ENCODE data around the gene ZDHHC14.

DNA sequence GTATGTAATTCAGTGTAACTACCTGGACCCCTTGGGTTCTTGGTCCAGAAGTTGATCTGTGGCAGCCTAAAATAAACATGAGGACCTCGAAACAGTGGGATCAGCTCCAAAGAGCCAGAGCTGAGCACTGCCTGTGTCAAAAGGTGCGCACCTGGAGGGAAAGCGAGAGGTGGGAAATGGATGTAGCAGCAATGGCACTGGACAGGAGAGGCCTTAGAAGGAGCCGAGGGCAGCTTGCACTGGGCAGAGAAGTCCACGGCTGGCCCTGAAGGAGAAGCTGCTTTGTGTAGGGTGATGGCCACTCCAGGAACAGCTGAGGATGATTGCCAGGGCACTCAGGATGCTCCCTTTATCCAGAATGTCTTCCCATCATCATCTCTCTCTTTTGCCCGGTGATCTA lies 228.1 kb downstream of the ZDHHC14 start:
- TF ChIP-seq, protein P1, sequence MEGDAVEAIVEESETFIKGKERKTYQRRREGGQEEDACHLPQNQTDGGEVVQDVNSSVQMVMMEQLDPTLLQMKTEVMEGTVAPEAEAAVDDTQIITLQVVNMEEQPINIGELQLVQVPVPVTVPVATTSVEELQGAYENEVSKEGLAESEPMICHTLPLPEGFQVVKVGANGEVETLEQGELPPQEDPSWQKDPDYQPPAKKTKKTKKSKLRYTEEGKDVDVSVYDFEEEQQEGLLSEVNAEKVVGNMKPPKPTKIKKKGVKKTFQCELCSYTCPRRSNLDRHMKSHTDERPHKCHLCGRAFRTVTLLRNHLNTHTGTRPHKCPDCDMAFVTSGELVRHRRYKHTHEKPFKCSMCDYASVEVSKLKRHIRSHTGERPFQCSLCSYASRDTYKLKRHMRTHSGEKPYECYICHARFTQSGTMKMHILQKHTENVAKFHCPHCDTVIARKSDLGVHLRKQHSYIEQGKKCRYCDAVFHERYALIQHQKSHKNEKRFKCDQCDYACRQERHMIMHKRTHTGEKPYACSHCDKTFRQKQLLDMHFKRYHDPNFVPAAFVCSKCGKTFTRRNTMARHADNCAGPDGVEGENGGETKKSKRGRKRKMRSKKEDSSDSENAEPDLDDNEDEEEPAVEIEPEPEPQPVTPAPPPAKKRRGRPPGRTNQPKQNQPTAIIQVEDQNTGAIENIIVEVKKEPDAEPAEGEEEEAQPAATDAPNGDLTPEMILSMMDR (IDR thresholded peaks at IDR 0.05) = no peak
- TF ChIP-seq POLR2A (IDR thresholded peaks at IDR 0.05) = no peak

Data from vagina (tissue), 2 donors.